Mucosa of rectum (tissue), 2 donors: ENCODE results near the gene MARCHF9.

Experiments used
- H3K27ac ChIP-seq, 2 donors: one replicate each; pipeline ENCODE4 v1.7.0; 2013; ENCODE audit warnings: inconsistent platforms in 2 of 2, low read depth in 2 of 2, low read length in 2 of 2
- H3K27me3 ChIP-seq, 2 donors: one replicate each; pipeline ENCODE4 v1.7.0; 2013; ENCODE audit warnings: low read length in 2 of 2; ENCODE audit not compliant: control insufficient read depth in 2 of 2, insufficient read depth in 2 of 2
- H3K36me3 ChIP-seq, 2 donors: one replicate each; pipeline ENCODE4 v1.7.0; 2013; ENCODE audit warnings: low read length in 2 of 2; ENCODE audit not compliant: control insufficient read depth in 2 of 2, insufficient read depth in 2 of 2
- H3K4me1 ChIP-seq, 2 donors: one replicate each; pipeline ENCODE4 v1.7.0; 2013; ENCODE audit warnings: low read length in 2 of 2, mild to moderate bottlenecking in 1 of 2; ENCODE audit not compliant: control insufficient read depth in 2 of 2, insufficient read depth in 2 of 2
- H3K4me3 ChIP-seq, 2 donors: one replicate each; pipeline ENCODE4 v1.7.0; 2013; ENCODE audit warnings: low read length in 2 of 2
- H3K9ac ChIP-seq, 2 donors: one replicate each; pipeline ENCODE4 v1.7.0; 2013; ENCODE audit warnings: low read length in 2 of 2, low read depth in 1 of 2, mild to moderate bottlenecking in 1 of 2
- H3K9me3 ChIP-seq, 2 donors: one replicate each; pipeline ENCODE4 v1.7.0; 2013; ENCODE audit warnings: low read length in 2 of 2; ENCODE audit not compliant: control insufficient read depth in 2 of 2
- donor health status: healthy.
- donor health status: Normal muscosa, but diverticular disease.

The MARCHF9 gene

DNA sequence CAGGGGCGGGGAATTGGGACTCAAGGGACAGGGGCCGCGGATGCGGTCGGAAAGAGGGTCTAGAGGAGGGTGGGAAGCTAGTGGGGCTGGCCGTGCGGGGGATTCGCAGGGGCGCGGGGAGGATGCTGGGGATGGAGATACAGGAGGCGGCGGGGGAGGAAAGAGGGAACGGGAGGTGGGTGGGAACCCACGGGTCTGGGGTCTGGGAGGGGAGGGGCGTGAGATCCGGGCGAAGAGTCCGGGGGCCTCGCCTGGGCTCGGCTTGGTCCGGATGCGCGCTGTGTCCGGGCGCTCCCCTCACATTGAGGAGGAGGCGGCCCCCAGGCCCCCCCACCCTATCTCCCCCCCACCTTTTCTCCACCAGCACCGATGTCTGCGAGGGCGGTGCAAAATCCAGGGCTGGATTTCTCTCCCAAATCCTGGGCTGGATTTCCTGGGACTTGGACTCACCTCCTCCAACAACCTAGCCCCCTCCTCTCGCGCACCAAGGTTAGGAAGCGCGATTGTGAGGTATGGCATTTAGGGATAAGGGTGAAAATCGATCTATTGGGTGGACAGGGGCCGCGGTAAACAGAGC lies 16.2 kb upstream of the MARCHF9 start, which contains the start of gene AGAP2:
Gene AGAP2 (minus strand): TSS at position 82 of the 577 bp plus-strand sequence. CDS start 496 bp downstream, outside the sequence.
- Histone ChIP-seq H3K36me3 (no peaks in the 10 kb centered on the region), H3K27ac (no peak within 1 kb of the TSS), H3K9ac (no peak within 1 kb of the TSS), H3K9me3 (no peaks in the 10 kb centered on the region), H3K4me1 (peaks cover 2 to 8% of the 10 kb centered on the region in 2 donors), H3K4me3 (no peak within 1 kb of the TSS), H3K27me3 (peaks cover 35 to 60% of the 10 kb centered on the region in 2 donors)

DNA sequence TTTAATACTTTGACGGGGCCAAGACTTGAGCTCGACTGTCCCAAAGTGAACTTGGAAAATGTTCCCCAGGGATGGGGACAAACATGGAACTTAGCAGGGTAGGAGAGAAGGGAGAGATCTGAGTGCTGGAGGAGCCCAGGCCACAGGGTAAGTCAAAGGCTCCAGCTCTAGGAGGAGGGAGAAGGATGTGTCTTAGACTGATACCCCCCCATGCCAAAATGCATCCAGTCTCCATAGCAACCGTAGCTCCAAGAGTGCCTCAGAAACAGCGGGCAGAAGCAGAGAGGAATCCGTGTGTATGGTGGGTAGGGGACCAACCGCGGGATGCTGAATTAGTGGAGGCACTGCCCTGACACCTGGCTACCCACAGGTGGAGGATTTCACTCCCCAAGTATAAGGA lies 15.5 kb upstream of the MARCHF9 start:
- H3K27ac ChIP-seq, result no peak overlapping the region
- no peak overlapping the region for H3K9ac ChIP-seq
- H3K36me3 ChIP-seq, result no peaks in the 10 kb centered on the region
- no peaks in the 10 kb centered on the region for H3K9me3 ChIP-seq
- H3K4me1 ChIP-seq, result peaks cover 8 to 11% of the 10 kb centered on the region in 2 donors
- H3K4me3 ChIP-seq, result no peak overlapping the region
- H3K27me3 ChIP-seq, result peaks cover 29 to 54% of the 10 kb centered on the region in 2 donors

DNA sequence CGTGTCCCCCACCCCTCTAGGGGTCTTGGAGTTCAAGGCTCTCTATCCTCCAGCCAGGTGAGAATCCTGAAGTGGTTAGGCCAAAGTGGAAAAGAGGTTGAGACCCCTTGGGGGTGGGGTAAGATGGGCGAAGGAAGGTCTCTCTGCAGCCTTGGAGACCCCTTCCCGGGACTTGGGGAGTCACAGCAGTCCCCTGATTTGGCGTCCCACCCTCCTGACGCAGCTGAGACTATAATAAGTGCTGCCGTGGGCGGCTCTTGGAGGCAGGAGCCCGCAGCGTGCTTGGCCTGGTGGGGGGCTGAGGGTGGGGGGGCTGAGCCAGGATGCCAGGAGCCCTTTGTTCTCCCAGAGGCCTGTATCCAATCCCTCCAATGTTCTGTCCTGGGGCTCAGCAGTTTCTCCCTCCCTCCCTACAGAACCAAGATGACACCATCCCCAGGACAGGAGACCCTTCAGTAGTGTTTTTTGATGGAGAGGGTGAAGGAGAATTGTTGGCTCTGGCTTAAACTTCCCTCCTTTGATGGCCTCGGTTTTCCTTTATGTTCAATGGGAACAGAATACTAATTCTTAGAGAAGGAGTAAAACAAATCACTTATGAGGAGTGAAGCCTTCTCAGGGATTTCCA lies 14.9 kb upstream of the MARCHF9 start:
- H3K9me3 ChIP-seq, result no peaks in the 10 kb centered on the region
- no peak overlapping the region for H3K27ac ChIP-seq
- H3K4me3 ChIP-seq, result no peak overlapping the region
- no peak overlapping the region for H3K9ac ChIP-seq
- H3K4me1 ChIP-seq, result peaks cover 10 to 11% of the 10 kb centered on the region in 2 donors
- H3K27me3 ChIP-seq, result peaks cover 24 to 50% of the 10 kb centered on the region in 2 donors
- no peaks in the 10 kb centered on the region for H3K36me3 ChIP-seq

DNA sequence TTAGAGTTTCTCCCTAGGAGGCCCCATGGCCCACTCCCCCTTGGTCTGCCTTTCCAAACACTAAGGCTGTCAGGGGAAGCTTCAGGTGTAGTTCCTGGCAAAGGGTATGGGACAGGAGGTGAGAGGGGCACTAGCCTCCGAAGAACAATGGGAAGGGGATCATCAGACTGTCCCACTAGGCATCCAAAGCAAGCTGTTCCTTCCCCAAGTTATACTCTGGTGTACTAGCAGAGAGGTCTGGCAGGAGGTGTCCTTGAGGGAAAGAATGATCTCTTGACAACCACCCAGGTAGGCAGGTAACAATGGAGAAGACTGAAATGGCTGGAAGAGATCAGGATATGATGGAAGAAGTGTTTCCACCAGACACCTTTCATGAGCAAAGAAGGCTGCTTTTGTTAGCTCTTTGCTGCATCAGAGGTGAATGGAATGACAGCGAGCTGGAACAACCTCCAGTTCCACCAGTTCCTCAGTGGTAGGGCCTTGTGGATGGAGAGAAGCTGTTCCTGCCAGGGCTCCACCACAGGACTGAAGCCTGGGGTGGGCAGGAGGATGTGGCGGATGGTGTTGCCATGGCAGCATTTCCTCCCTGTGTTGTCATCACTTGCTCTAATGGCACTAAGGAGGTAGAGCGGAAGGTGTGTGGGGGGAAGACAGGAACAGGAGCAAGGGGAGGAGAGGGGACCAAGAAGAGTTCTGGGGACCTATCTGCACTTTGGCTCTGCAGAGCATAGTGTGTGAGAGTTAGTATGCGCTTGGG lies 14.1 kb upstream of the MARCHF9 start:
- peaks cover 15 to 17% of the 10 kb centered on the region in 2 donors for H3K4me1 ChIP-seq
- H3K9me3 ChIP-seq, result no peaks in the 10 kb centered on the region
- peaks cover 17 to 42% of the 10 kb centered on the region in 2 donors for H3K27me3 ChIP-seq
- no peak overlapping the region for H3K9ac ChIP-seq
- H3K4me3 ChIP-seq, result peak overlapping the region in 1 of 2 donors; percentile 80
- no peak overlapping the region for H3K27ac ChIP-seq
- H3K36me3 ChIP-seq, result no peaks in the 10 kb centered on the region

DNA sequence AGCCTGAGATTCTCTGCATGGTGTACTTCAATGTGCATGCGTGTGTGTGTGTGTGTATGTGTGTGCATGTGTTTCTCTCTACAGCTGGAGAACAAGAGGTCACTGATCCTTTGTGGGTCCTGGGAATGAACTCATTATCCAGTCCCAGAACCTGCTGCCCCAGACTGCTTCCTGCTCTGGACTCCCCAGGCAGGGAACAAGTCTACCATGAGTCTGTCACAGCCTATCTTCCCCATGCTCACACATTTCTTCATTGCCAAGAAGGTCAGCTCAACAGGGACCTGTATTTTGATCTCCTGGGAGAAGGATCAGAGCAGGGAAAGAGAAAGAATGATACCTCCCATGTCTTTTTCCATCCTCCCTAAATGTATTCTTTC lies 13.5 kb upstream of the MARCHF9 start:
- H3K27ac ChIP-seq, result peak overlapping the region in 1 of 2 donors; percentile 45
- peak overlapping the region; percentile 44 to 80 for H3K4me3 ChIP-seq
- peak overlapping the region; percentile 5 to 27 for H3K9ac ChIP-seq
- H3K4me1 ChIP-seq, result peaks cover 16 to 17% of the 10 kb centered on the region in 2 donors
- H3K27me3 ChIP-seq, result peaks cover 14 to 36% of the 10 kb centered on the region in 2 donors
- no peaks in the 10 kb centered on the region for H3K9me3 ChIP-seq
- no peaks in the 10 kb centered on the region for H3K36me3 ChIP-seq

DNA sequence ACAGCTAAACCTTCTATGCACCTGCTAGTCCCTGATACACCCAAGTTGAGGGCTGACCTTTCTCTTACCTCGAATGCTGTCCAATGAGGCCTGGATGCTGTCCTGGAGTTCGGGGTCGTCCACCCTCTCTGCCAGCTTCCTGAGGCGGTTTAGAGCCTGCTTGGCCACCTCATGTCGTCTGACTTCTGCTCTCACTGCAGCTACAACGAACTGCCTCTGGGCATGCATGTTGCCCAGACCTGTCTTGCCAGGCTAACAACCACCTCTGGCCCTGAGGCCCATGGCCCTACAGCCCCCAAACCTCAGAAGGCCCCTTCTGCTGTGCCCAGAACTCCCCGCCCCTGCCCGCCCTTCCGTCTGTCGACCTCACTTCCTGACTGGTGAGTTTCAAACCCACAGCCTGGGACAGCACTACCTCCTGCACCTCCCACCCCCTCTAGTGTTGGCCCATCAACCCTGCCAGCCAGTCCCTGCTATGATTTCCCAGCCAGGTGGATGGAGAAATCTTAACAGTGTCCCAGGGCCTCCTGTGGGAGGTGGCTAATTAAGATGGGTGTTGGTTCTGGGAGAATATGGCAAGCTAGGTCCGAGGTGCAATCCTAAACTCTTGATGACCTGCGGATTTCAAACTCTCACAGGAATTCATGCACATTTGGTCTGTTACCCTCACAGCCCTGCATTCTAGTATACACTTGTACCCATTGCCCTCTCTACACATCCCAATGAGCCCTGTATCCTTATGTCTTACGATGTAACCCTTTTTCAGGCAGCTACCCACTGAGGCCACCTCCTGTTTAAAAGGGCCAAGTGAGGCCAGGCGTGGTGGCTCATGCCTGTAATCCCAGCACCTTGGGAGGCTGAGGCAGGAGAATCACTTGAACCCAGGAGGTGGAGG lies 12.8 kb upstream of the MARCHF9 start:
- Histone ChIP-seq H3K36me3 (peaks cover 4 to 5% of the 10 kb centered on the region in 2 donors), H3K9me3 (no peaks in the 10 kb centered on the region), H3K4me1 (peaks cover 16% of the 10 kb centered on the region in 2 donors), H3K27me3 (peaks cover 8 to 32% of the 10 kb centered on the region in 2 donors), H3K4me3 (peak overlapping the region; percentile 44 to 80), H3K27ac (peak overlapping the region; percentile 43 to 45), H3K9ac (peak overlapping the region; percentile 5 to 27)

DNA sequence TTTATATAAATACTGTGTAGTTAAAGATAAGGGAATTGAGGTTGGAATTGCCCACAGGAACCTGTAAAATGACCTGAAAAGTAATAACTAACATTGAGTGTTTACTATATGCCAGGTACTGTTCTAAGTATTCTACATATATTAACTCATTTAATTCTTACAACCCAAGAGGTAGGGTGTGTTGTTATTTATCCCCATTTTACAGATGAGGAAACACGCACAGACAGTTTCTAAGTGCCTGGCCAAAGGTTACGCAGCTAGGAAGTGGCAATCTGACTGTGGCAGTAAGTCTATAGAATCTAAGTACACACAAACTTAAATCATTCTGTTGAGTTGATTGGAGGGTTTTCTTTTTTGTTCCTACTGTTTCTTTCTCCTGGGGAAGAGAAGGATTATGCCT lies 11.1 kb upstream of the MARCHF9 start:
- Histone ChIP-seq H3K36me3 (peaks cover 14 to 15% of the 10 kb centered on the region in 2 donors), H3K4me1 (peaks cover 14 to 16% of the 10 kb centered on the region in 2 donors), H3K9ac (no peak overlapping the region), H3K27ac (no peak overlapping the region), H3K9me3 (no peaks in the 10 kb centered on the region), H3K27me3 (peaks cover 6 to 28% of the 10 kb centered on the region in 2 donors), H3K4me3 (peak overlapping the region in 1 of 2 donors; percentile 98)

DNA sequence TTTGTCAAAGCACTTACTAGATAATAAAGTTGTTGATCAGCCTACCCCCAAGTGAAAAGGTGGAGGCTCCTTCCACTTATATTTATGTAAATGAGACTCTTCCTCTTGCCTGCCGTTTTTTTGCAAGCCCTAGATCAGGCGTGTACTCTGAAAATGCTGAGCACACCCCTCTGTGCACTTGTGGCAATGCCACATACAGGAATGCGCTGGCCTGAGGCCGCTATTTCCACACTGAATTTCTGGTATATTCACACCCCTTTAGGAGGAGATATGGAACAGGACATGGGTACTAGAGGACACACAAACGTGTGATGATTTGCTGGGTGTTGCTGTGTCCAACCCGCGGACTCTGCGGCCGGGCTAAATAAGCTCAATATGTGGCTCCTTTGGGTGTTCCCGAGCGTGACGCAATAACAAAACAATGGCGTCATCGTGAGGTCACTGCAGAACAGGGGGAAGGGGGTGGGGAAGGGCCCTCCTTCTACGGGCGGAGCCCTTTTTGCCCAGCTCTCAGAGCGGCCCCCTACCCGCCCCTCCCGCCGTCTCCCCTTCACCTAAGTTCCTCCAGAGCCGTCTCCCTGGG lies 10.6 kb upstream of the MARCHF9 start:
- Histone ChIP-seq H3K9ac (peak overlapping the region; percentile 92 to 100), H3K27me3 (peaks cover 3 to 23% of the 10 kb centered on the region in 2 donors), H3K36me3 (peaks cover 19 to 20% of the 10 kb centered on the region in 2 donors), H3K9me3 (no peaks in the 10 kb centered on the region), H3K27ac (peak overlapping the region; percentile 91 to 93), H3K4me3 (peak overlapping the region; percentile 81 to 98), H3K4me1 (peaks cover 14 to 16% of the 10 kb centered on the region in 2 donors)

DNA sequence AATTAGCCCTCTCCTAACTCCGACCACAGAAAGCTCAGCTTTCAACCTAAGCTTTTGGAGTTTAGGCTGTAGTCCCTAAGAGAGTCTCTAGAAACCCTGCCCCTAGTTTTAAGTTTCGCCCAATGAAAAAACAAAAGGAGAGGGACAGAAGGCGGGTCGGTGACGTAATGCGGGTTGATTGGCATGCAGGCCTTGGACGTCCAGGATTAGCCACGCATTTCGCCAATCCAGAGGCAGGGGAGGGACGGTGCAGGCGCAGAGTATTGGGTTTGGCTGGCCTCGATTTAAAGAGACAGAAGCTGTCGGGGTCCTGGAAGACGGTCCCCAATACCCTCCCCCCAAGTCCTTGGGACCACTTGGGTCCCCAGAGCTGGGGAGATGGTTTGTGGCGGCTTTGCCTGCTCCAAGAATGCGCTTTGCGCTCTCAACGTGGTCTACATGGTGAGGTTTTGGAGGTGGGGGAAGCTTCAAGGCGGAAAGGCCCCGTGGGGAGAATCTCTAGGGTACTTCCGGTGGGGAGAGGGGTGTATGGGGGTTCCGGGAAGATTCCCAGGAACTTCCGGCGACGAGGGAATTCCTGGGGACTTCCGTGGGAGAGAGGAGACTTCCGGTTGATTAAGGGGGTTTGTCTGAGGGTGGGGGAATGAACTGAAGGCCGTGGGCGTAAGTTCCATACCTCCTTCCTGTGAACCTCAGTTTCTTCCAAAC lies 10.0 kb upstream of the MARCHF9 start, which contains the start of gene TSPAN31:
Gene TSPAN31 (plus strand): TSS at position 263 of the 708 bp plus-strand sequence. CDS start 116 bp downstream, at position 379.
- Histone ChIP-seq H3K36me3 (peaks cover 20 to 26% of the 10 kb centered on the region in 2 donors), H3K27ac (peak within 1 kb of the TSS; percentile 91 to 93), H3K4me1 (peaks cover 14 to 16% of the 10 kb centered on the region in 2 donors), H3K27me3 (peaks cover 0 to 17% of the 10 kb centered on the region in 2 donors), H3K9ac (peak within 1 kb of the TSS; percentile 92 to 100), H3K9me3 (no peaks in the 10 kb centered on the region), H3K4me3 (peak within 1 kb of the TSS; percentile 81 to 98)
